CD14-positive monocyte (primary cell): ENCODE results near the gene CADM1. TPM values are rescaled to one million over a fixed set of nuclear protein-coding genes. Genes with fewer than 3 reads are reported as not detected.

ENCODE experiments used
- DNase-seq, 3 donors: peaks; one replicate each; pipeline ENCODE4 v3.0.0-alpha.2; 2011 to 2022
- H2AFZ ChIP-seq: 2 replicates; pipeline ENCODE4 v1.6.0; 2012; ENCODE audit warnings: mild to moderate bottlenecking, low read depth, low read length, inconsistent platforms; ENCODE audit not compliant: insufficient read depth, poor library complexity, severe bottlenecking
- H3K27ac ChIP-seq, 2 donors: 1 replicate in 1 of 2; 2 replicates in 1 of 2; pipeline ENCODE4 v1.5.1; 2012 to 2013; ENCODE audit warnings: low read length in 2 of 2, control low read depth in 1 of 2, inconsistent platforms in 1 of 2, low read depth in 1 of 2, mild to moderate bottlenecking in 1 of 2
- H3K27me3 ChIP-seq, 2 donors: one replicate each; pipeline versions ENCODE4 v1.6.0 to v1.6.1; 2011 to 2013; ENCODE audit warnings: low read length in 2 of 2; ENCODE audit not compliant: control insufficient read depth in 2 of 2, insufficient read depth in 2 of 2
- H3K36me3 ChIP-seq, 2 donors: replicated peaks in 1 of 2; 1 replicate in 1 of 2; 2 replicates in 1 of 2; pipeline versions ENCODE4 v1.5.1 to v1.6.1; 2012 to 2013; ENCODE audit warnings: low read length in 2 of 2, control low read depth in 1 of 2, inconsistent platforms in 1 of 2, mild to moderate bottlenecking in 1 of 2; ENCODE audit not compliant: insufficient read depth in 2 of 2, control insufficient read depth in 1 of 2
- H3K4me1 ChIP-seq, 2 donors: 1 replicate in 1 of 2; 2 replicates in 1 of 2; pipeline versions ENCODE4 v1.5.1 to v1.6.1; 2012 to 2013; ENCODE audit warnings: low read length in 2 of 2, control low read depth in 1 of 2, inconsistent platforms in 1 of 2, mild to moderate bottlenecking in 1 of 2, moderate library complexity in 1 of 2; ENCODE audit not compliant: insufficient read depth in 2 of 2, control insufficient read depth in 1 of 2
- H3K4me2 ChIP-seq: replicated peaks from 2 replicates; pipeline ENCODE3; 2012; ENCODE audit warnings: low read length, moderate library complexity, mild to moderate bottlenecking; ENCODE audit not compliant: poor library complexity, severe bottlenecking; ENCODE audit errors: extremely low read depth
- H3K4me3 ChIP-seq, 3 experiments: fragments of 200-600 bp in 1 of 3; sonication (generic) in 1 of 3; replicated peaks in 1 of 3; 1 replicate in 2 of 3; 2 replicates in 1 of 3; pipeline ENCODE4 v1.5.1; 2011 to 2013; ENCODE audit warnings: low read length in 3 of 3, mild to moderate bottlenecking in 3 of 3, control low read depth in 2 of 3, low read depth in 2 of 3, inconsistent platforms in 1 of 3, moderate library complexity in 1 of 3
- H3K79me2 ChIP-seq: 2 replicates; pipeline ENCODE4 v1.6.0; 2012; ENCODE audit warnings: mild to moderate bottlenecking, control low read depth, inconsistent platforms, low read length, moderate library complexity; ENCODE audit not compliant: insufficient read depth
- H3K9ac ChIP-seq: 2 replicates; pipeline ENCODE4 v1.6.0; 2017; ENCODE audit warnings: low read length, mild to moderate bottlenecking; ENCODE audit not compliant: insufficient read depth, poor library complexity, severe bottlenecking
- H3K9me3 ChIP-seq, 2 donors: replicated peaks in 1 of 2; 1 replicate in 1 of 2; 2 replicates in 1 of 2; pipeline versions ENCODE4 v1.5.1 to v1.6.1; 2012 to 2013; ENCODE audit warnings: low read length in 2 of 2, control low read depth in 1 of 2; ENCODE audit not compliant: control insufficient read depth in 1 of 2, insufficient read depth in 1 of 2
- H4K20me1 ChIP-seq: 2 replicates; pipeline ENCODE4 v1.6.0; 2012; ENCODE audit warnings: mild to moderate bottlenecking, low read length, control low read depth, moderate library complexity; ENCODE audit not compliant: insufficient read depth
- H3K27ac Mint-ChIP-seq, 7 donors: one replicate each; pipeline ENCODE4 v1.8.0; 2020; ENCODE audit warnings: mild to moderate bottlenecking in 7 of 7, mixed read lengths in 7 of 7, moderate library complexity in 6 of 7, inconsistent platforms in 2 of 7
- H3K27me3 Mint-ChIP-seq, 3 donors: one replicate each; pipeline ENCODE4 v1.8.0; 2021 to 2022; ENCODE audit warnings: low read depth in 3 of 3, mild to moderate bottlenecking in 3 of 3, mixed read lengths in 3 of 3, moderate library complexity in 3 of 3, inconsistent platforms in 1 of 3
- H3K36me3 Mint-ChIP-seq, 2 donors: one replicate each; pipeline ENCODE4 v1.8.0; 2020; ENCODE audit warnings: mixed read lengths in 2 of 2, inconsistent platforms in 1 of 2, mild to moderate bottlenecking in 1 of 2
- H3K4me1 Mint-ChIP-seq: one replicate; pipeline ENCODE4 v1.8.0; 2020; ENCODE audit warnings: mild to moderate bottlenecking, mixed read lengths
- H3K4me3 Mint-ChIP-seq, 2 donors: one replicate each; pipeline ENCODE4 v1.8.0; 2020; ENCODE audit warnings: mild to moderate bottlenecking in 2 of 2, mixed read lengths in 2 of 2, moderate library complexity in 1 of 2
- H3K9me3 Mint-ChIP-seq, 7 donors: one replicate each; pipeline ENCODE4 v1.8.0; 2020 to 2022; ENCODE audit warnings: mixed read lengths in 7 of 7, mild to moderate bottlenecking in 6 of 7, moderate library complexity in 6 of 7, inconsistent platforms in 2 of 7
- CTCF ChIP-seq: fragments of 200-600 bp; IDR thresholded peaks from one replicate; pipeline ENCODE4 v1.8.0; 2022; ENCODE audit warnings: antibody characterized with exemption, mild to moderate bottlenecking
- WGBS: methylation state at CpG from one replicate; pipeline ENCODE4 v1.1.5; 2013; ENCODE audit warnings: missing lambda C conversion rate; ENCODE audit not compliant: insufficient coverage; 5-methylcytosine and 5-hydroxymethylcytosine counted together
- intact Hi-C, 2 donors: fragments of 100-400 bp; cut with micrococcal nuclease; formaldehyde crosslinking; loops; one replicate each; pipeline versions ENCODE4 v1.15.0 to v1.15.1; 2023
- polyA plus RNA-seq, 3 donors: library from polyadenylated mRNA; depleted of rRNA in 1 of 3; unstranded in 2 of 3; stranded (reverse) in 1 of 3; fragments of 300-500 nt in 2 of 3; fragments of >200 nt in 1 of 3; fragmentation: Illumina TruSeq in 2 of 3; gene quantifications; 1 replicate in 2 of 3; 2 replicates in 1 of 3; pipeline ENCODE4 v1.2.3, GENCODE V29; 2012 to 2021

CADM1 gene
- polyA plus RNA-seq, 3 donors: not detected

GRCh38 chr11:115430345-115430744 lies 73.9 kb downstream of the CADM1 start:
- no peak for DNase-seq
- WGBS: no CpG with 5 or more reads among the region's 1 CpG
- no peak overlapping the region for H3K4me2 ChIP-seq
- H3K4me1 ChIP-seq: no peaks in the 10 kb centered on the region
- H3K9me3 ChIP-seq: no peaks in the 10 kb centered on the region
- no peak overlapping the region for H3K27ac ChIP-seq
- TF ChIP-seq CTCF: no peak
- no peak overlapping the region for H3K4me3 Mint-ChIP-seq
- no peaks in the 10 kb centered on the region for H3K9me3 Mint-ChIP-seq
- H3K36me3 ChIP-seq: no peaks in the 10 kb centered on the region
- H2AFZ ChIP-seq: no peak overlapping the region
- H3K36me3 Mint-ChIP-seq: no peaks in the 10 kb centered on the region
- peaks cover 0 to 4% (median 3%) of the 10 kb centered on the region in 3 donors for H3K27me3 Mint-ChIP-seq
- H3K79me2 ChIP-seq: no peaks in the 10 kb centered on the region
- intact Hi-C loops: no loop called here
- no peak overlapping the region for H3K4me3 ChIP-seq
- H3K9ac ChIP-seq: no peak overlapping the region
- H4K20me1 ChIP-seq: no peaks in the 10 kb centered on the region
- H3K27ac Mint-ChIP-seq: no peak overlapping the region
- H3K27me3 ChIP-seq: no peaks in the 10 kb centered on the region
- H3K4me1 Mint-ChIP-seq: no peaks in the 10 kb centered on the region

- TF ChIP-seq CTCF: no peak
- no peaks in the 10 kb centered on the region for H3K36me3 ChIP-seq
- H3K4me1 ChIP-seq: no peaks in the 10 kb centered on the region
- H3K79me2 ChIP-seq: no peaks in the 10 kb centered on the region
- no peak overlapping the region for H3K27ac Mint-ChIP-seq
- H2AFZ ChIP-seq: no peak overlapping the region
- no peaks in the 10 kb centered on the region for H3K9me3 ChIP-seq
- no peaks in the 10 kb centered on the region for H3K27me3 ChIP-seq
- H3K4me3 ChIP-seq: no peak overlapping the region
- peaks cover 0 to 4% (median 3%) of the 10 kb centered on the region in 3 donors for H3K27me3 Mint-ChIP-seq
- no peak overlapping the region for H3K4me3 Mint-ChIP-seq
- H3K4me2 ChIP-seq: no peak overlapping the region
- no peaks in the 10 kb centered on the region for H3K9me3 Mint-ChIP-seq
- no peak for DNase-seq
- intact Hi-C loops: no loop called here
- no peaks in the 10 kb centered on the region for H3K36me3 Mint-ChIP-seq
- no peak overlapping the region for H3K9ac ChIP-seq
- H4K20me1 ChIP-seq: no peaks in the 10 kb centered on the region
- H3K27ac ChIP-seq: no peak overlapping the region
- H3K4me1 Mint-ChIP-seq: no peaks in the 10 kb centered on the region
These were observed 75.9 kb downstream of the CADM1 start for GRCh38 chr11:115428306-115428705.
